Astrocyte of the spinal cord (primary cell): ENCODE measurements around the gene CDK11B.

ENCODE experiments used
- DNase-seq: peaks from one replicate; pipeline ENCODE4 v3.0.0; 2011; ENCODE audit warnings: low read depth, low spot score
- H3K4me3 ChIP-seq: 2 replicates; pipeline ENCODE4 v1.5.1; 2011; ENCODE audit warnings: low read depth, mild to moderate bottlenecking, low read length, moderate library complexity
- CTCF ChIP-seq: IDR thresholded peaks from 2 replicates; pipeline ENCODE4 v1.5.1; 2012; ENCODE audit warnings: low read depth, mild to moderate bottlenecking, low read length, inconsistent platforms
- in situ Hi-C: cut with HindIII; loops from 2 replicates; pipeline ENCODE4 v1.10.0; 2017; ENCODE audit warnings: low sequenced_read_pairs

CDK11B gene

GRCh38 chr1:1614954-1615255 is 43.9 kb downstream of the CDK11B start:
- TF ChIP-seq CTCF: no peak
- in situ Hi-C loops: no loop called here
- DNase-seq: no peak
- peak overlapping the region; percentile 90 for H3K4me3 ChIP-seq

DNA sequence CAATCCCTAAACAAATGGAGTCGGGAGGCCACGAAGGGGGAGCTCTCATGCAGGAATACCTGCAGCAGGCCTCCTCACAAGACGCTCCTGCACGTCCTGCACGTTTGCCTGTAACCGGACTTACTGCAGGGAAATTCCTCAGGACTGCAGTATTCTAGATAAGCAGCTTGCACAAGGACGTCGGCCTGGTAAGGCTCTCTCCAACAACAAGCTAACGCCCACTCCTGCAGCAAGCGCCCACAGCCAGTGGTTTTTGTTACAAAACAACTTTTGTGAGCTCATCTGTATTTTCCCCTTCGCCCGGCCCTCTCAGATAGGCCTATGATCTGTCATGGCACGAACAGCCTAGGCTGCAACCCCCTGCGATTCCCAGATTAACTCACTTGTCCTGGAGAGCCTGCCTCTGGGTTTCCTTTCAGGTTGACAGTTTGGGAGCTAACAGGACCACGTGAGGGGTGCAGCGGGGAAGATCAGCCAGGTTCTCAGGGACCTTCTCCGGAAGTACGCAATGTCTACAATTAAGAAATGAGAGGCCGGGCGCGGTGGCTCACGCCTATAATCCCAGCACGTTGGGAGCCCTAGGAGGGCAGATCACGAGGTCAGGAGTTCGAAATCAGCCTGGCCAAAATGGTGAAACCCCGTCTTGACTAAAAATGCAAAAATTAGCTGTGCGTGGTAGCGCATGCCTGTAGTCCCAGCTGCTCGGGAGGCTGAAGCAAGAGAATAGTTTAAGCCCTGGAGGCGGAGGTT is 44.4 kb downstream of the CDK11B start:
- peak; percentile 23 for DNase-seq
- TF ChIP-seq CTCF: no peak

DNA sequence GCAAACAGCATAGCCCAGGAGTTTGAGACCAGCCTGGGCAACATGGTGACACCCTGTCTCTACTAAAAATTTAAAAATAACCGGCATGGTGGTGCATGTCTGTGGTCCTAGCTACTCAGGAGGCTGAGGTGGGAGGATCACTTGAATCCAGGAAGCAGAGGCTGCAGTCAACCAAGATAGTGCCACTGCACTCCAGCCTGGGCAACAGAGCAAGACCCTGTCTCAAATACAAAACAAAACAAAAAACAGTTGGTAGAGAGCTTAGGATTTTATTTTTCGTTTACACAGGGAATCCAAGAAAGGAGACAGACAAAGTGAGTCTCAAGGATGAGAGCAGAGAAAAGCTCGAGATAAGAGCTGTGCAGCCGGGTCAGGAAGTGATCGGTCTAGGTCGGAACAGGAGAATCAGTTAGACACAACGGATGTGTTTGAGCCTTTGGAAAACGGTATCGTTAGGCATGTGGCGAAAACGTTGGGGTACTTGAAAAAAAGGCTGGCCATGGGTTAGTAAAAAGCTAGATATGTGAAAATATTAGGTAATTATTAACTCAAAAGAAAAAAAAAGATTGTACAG is 45.2 kb downstream of the CDK11B start:
- TF ChIP-seq CTCF: no peak
- in situ Hi-C loops: no loop called here
- H3K4me3 ChIP-seq: peak overlapping the region; percentile 90
- DNase-seq: no peak

More for the DNA sequence above, 44.4 kb downstream of the CDK11B start:
- in situ Hi-C loops: no loop called here
- peak overlapping the region; percentile 90 for H3K4me3 ChIP-seq

DNA sequence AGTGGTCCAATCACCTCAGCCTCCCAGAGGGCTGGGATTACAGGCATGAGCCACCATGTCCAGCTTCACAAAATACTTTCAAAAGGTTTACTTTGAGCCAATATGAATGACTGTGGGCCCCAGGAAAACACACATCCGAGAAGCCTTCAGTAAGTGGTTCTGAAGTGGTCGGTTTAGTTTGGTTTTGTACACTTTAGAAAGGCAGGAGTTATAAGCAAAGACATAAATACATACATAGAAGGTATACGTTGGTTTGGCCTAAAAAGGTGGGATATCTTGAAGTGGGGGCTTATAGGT is 46.8 kb downstream of the CDK11B start:
- no peak for TF ChIP-seq CTCF
- DNase-seq: no peak
- H3K4me3 ChIP-seq: no peak overlapping the region
- in situ Hi-C loops: no loop called here

DNA sequence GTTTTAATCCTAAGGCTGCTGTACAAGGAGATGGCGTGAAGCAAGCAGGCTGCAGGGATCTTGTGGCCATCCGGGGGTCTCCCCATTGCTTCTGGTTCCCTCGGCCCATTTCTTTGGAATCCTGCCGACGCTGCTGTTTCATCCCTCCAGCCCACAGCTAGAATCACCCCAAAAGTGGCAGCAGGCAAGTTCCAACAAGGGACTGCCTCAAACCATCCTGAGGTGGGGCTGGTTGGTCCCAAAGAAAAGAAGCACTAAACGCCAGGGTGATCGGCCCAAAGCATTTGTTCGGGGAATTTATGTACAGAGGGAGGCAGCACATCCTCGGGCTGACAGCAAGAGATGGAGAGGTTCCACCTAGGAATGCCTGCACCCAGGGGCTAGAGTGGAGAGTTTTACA is 48.0 kb downstream of the CDK11B start:
- no peak for DNase-seq
- in situ Hi-C loops: no loop called here
- no peak for TF ChIP-seq CTCF
- no peak overlapping the region for H3K4me3 ChIP-seq

DNA sequence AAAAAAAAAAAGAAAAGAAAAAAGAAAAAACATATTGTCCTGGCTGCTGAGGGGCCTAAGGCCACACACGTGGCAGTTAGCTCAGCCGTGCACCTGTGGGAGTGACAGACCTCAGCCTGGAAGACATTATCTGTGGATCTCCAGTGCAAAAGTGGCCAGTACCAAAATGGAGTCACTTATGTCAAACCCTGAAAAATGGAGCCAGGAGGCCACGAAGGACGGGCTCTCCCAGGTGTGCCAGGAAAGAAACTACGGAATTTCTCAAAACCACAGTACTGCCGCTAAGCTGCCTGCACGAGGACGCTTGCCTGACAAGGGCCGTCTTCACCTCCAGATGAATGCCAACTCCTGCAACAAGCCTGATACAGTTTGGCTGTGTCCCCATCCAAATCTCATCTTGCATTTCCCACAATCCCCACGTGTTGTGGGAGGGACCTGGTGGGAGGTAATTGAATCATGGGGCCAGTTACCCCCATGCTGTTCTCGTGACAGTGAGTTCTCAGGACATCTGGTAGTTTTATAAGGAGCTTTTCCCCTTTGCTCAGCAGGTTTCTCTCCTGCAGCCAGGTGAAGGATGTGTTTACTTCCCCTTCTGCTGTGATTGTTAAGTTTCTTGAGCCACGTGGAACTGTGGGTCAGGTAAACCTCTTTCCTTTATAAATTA is 48.9 kb downstream of the CDK11B start:
- in situ Hi-C loops: no loop called here
- no peak for TF ChIP-seq CTCF
- no peak overlapping the region for H3K4me3 ChIP-seq
- DNase-seq: no peak
